Measurements from ENCODE around the gene B4GALT2.

The B4GALT2 gene

DNA sequence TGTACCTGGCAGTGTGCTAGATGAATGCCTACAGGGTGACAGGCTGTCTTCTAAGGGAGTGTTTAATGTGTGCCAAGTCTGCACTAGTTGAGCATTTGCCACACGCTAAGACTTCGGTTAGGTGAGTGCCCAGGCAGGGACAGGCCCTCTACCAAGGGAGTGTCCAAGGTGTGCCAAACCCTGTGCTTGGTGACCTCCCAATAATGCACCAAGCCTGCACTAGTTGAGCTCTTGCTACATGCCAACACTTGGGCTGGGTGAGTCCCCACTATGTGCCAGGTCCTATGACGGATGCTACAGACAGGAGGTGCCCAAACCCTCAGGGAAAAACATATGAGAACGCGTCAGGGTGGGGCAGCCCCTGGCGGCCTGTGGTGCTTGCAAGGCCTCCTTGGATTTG lies 41.5 kb downstream of the B4GALT2 start:
- no peaks in the 10 kb centered on the region for H3K9me3 ChIP-seq
- H3K36me3 ChIP-seq, result peaks cover 0 to 6% (median 5%) of the 10 kb centered on the region in 3 donors
- H3K4me3 ChIP-seq, result no peak overlapping the region
- DNase-seq, result no peak
- TF ChIP-seq, protein P1, sequence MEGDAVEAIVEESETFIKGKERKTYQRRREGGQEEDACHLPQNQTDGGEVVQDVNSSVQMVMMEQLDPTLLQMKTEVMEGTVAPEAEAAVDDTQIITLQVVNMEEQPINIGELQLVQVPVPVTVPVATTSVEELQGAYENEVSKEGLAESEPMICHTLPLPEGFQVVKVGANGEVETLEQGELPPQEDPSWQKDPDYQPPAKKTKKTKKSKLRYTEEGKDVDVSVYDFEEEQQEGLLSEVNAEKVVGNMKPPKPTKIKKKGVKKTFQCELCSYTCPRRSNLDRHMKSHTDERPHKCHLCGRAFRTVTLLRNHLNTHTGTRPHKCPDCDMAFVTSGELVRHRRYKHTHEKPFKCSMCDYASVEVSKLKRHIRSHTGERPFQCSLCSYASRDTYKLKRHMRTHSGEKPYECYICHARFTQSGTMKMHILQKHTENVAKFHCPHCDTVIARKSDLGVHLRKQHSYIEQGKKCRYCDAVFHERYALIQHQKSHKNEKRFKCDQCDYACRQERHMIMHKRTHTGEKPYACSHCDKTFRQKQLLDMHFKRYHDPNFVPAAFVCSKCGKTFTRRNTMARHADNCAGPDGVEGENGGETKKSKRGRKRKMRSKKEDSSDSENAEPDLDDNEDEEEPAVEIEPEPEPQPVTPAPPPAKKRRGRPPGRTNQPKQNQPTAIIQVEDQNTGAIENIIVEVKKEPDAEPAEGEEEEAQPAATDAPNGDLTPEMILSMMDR (IDR thresholded peaks at IDR 0.05), result no peak
- peaks cover 0 to 10% (median 9%) of the 10 kb centered on the region in 4 donors for H3K4me1 ChIP-seq
- intact Hi-C loops (cut with DNase I; ENCODE audit: low total_unique reads), result no loop called here
- no peak overlapping the region for H3K27ac ChIP-seq
- H3K27me3 ChIP-seq, result no peaks in the 10 kb centered on the region

DNA sequence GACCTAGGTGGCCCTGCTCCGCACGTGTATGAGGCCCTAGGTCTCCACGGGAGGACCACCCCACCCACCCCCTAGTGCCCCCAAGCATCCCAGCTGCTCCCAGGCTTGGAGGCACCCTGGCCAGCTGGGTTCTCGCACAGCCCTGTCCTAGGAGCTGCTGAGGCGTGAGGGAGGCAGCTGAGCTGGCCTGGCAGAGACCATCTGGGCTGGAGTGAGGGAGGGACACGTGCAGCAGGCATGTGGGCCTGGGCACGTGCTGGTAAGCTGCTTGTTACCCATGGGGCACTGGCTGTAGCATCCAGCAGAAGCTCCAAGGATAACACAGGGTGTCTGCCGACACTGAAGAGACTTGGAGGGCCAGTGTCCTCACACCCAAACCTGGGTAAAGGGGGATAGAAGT lies 42.1 kb downstream of the B4GALT2 start:
- Histone ChIP-seq H3K4me1 (peaks cover 0 to 3% (median 3%) of the 10 kb centered on the region in 4 donors), H3K36me3 (peaks cover 0 to 6% (median 5%) of the 10 kb centered on the region in 3 donors), H3K4me3 (no peak overlapping the region), H3K27me3 (no peaks in the 10 kb centered on the region), H3K27ac (no peak overlapping the region), H3K9me3 (no peaks in the 10 kb centered on the region)
- intact Hi-C loops (cut with DNase I; ENCODE audit: low total_unique reads), result no loop called here
- DNase-seq, result no peak
- TF ChIP-seq, protein P1 (IDR thresholded peaks at IDR 0.05), result no peak

DNA sequence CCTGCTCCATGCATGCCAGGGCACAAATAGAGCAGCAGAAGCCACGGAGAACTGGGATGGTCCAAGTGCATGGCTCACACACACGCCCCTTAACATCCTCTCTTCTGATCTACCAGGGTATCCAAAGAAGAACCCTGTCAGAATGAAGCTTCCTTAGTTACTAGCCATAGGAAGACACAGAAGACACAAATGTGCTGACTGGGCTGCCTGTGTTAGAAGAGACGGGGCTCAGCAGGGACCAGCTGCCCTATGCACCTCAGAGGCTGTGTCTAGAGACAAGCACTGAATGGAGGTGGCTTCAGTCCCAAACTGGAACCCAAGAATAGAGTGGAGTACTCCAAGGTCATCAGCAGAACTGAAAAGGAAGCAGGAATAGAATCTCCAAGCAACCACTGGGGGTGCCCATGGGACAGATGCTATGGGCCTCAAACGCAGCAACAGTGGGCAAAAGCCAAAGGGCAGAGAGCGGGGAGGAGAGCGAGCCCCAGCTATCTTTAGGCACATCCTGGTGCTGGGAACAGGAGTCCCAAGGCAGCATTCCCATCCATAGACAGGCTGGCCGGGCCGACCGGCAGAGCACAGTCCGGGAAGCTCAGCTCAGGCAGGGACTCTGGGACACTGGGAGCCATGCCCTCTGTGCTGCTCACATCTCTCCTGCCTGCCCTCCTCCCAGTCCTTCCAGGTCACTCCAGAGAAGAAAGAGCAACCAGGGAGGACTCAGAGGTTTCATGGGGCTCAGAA lies 42.7 kb downstream of the B4GALT2 start:
- no peak for DNase-seq
- Histone ChIP-seq H3K4me3 (no peak overlapping the region), H3K27me3 (no peaks in the 10 kb centered on the region), H3K9me3 (no peaks in the 10 kb centered on the region), H3K36me3 (peaks cover 0 to 6% (median 5%) of the 10 kb centered on the region in 3 donors), H3K27ac (no peak overlapping the region), H3K4me1 (no peaks in the 10 kb centered on the region)
- intact Hi-C loops (cut with DNase I; ENCODE audit: low total_unique reads), result no loop called here
- TF ChIP-seq, protein P1 (IDR thresholded peaks at IDR 0.05), result no peak

DNA sequence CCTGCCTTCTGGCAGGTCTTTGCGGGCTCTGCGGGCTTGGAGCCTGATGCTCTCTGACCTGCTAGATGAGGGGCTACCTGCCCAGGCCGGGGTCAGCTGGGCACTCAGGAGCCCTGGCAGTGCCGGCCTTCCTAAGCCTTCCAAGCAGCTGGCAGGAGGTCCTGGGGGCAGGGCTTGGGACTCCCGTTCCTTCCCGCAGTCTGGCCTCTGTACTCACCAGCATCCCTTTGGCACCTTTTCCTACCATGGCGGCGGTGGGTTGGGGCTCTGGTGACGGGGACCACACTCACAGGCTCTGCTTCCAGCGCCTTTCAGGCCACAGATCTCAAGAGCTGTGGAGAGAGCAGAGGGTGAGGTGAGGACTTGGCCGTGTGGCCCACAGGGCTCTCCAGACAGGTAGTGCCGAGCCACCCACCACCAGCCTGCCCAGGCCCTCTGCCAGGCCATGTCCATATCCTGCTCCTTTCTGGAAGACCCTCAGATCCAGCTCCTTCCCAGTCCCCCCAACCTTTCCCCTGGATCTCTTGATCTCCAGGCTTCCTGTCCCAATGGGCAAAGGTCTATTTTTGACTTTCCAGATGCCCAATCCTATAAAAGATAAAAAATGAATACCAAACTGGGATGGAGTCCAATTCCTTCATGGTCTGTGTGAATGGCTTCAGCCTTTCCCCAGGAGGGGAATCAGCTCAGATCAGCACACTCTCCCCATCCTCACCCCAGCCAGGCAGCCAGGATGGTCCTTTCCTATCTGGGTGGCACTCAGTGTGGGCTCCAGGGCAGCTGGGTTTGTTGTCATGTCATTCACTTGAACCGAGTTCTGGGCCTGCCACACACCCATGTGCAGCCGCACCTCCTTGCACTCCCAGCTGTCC lies 45.3 kb downstream of the B4GALT2 start:
- no peak overlapping the region for H3K4me3 ChIP-seq
- peaks cover 0 to 5% (median 2%) of the 10 kb centered on the region in 4 donors for H3K4me1 ChIP-seq
- H3K27ac ChIP-seq, result no peak overlapping the region
- intact Hi-C loops (cut with DNase I; ENCODE audit: low total_unique reads), result no loop called here
- H3K27me3 ChIP-seq, result no peaks in the 10 kb centered on the region
- no peaks in the 10 kb centered on the region for H3K9me3 ChIP-seq
- peaks cover 0 to 6% (median 5%) of the 10 kb centered on the region in 3 donors for H3K36me3 ChIP-seq
- TF ChIP-seq, protein P1 (IDR thresholded peaks at IDR 0.05), result no peak
- DNase-seq, result no peak

DNA sequence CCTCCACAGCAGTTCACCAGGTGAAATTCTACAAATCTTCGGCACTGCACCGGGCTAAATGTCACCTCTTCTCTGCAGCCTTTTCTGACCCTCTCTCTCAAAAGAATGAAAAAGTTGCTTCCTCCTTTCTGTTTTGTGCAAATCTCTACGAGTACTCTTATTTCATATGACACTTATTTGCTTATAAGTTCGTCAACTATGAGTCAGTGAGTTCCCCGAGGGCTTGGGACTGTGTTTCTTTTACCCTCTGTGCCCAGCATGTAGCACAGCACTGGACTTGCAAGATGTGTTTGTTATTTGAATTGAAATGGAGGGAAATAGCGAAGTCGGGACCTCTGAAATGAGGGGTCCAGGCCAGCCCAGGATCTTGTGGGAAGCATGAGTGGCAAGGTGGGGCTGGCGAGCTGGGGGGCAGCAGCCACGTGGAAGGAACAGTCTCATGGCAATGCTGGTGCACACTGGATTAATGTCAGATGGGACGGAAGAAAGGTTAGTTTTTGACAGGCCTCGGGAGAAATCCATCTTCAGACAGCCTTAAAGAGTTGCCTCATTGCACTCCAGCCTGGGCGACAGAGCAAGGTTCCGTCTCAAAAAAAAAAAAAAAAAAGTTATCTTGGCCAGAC lies 46.0 kb downstream of the B4GALT2 start:
- Histone ChIP-seq H3K36me3 (peaks cover 0 to 6% (median 5%) of the 10 kb centered on the region in 3 donors), H3K27ac (no peak overlapping the region), H3K9me3 (no peaks in the 10 kb centered on the region), H3K4me1 (peaks cover 0 to 10% (median 4%) of the 10 kb centered on the region in 4 donors), H3K27me3 (no peaks in the 10 kb centered on the region), H3K4me3 (no peak overlapping the region)
- intact Hi-C loops (cut with DNase I; ENCODE audit: low total_unique reads), result no loop called here
- no peak for DNase-seq
- TF ChIP-seq, protein P1 (IDR thresholded peaks at IDR 0.05), result no peak
